ENCODE measurements around the gene APOBEC3B.
A peak's percentile ranks its signal among the peaks of the same experiment; 100 is the strongest.
"Not testable (repeated sequence)": the region's sequence is repeated elsewhere in the genome, so short reads cannot be mapped to it uniquely, and the experiment has no call there.

APOBEC3B gene

GRCh38 chr22:39010946-39011345 lies 28.8 kb downstream of the APOBEC3B start (continued):
- TF ChIP-seq, protein P1, sequence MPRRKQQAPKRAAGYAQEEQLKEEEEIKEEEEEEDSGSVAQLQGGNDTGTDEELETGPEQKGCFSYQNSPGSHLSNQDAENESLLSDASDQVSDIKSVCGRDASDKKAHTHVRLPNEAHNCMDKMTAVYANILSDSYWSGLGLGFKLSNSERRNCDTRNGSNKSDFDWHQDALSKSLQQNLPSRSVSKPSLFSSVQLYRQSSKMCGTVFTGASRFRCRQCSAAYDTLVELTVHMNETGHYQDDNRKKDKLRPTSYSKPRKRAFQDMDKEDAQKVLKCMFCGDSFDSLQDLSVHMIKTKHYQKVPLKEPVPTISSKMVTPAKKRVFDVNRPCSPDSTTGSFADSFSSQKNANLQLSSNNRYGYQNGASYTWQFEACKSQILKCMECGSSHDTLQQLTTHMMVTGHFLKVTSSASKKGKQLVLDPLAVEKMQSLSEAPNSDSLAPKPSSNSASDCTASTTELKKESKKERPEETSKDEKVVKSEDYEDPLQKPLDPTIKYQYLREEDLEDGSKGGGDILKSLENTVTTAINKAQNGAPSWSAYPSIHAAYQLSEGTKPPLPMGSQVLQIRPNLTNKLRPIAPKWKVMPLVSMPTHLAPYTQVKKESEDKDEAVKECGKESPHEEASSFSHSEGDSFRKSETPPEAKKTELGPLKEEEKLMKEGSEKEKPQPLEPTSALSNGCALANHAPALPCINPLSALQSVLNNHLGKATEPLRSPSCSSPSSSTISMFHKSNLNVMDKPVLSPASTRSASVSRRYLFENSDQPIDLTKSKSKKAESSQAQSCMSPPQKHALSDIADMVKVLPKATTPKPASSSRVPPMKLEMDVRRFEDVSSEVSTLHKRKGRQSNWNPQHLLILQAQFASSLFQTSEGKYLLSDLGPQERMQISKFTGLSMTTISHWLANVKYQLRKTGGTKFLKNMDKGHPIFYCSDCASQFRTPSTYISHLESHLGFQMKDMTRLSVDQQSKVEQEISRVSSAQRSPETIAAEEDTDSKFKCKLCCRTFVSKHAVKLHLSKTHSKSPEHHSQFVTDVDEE (CRISPR knock-in tag; IDR thresholded peaks at IDR 0.05) = no peak
- TF ChIP-seq ZNF565 (CRISPR knock-in tag; conservative IDR thresholded peaks at IDR 0.05; ENCODE audit: low read depth) = no peak

DNA sequence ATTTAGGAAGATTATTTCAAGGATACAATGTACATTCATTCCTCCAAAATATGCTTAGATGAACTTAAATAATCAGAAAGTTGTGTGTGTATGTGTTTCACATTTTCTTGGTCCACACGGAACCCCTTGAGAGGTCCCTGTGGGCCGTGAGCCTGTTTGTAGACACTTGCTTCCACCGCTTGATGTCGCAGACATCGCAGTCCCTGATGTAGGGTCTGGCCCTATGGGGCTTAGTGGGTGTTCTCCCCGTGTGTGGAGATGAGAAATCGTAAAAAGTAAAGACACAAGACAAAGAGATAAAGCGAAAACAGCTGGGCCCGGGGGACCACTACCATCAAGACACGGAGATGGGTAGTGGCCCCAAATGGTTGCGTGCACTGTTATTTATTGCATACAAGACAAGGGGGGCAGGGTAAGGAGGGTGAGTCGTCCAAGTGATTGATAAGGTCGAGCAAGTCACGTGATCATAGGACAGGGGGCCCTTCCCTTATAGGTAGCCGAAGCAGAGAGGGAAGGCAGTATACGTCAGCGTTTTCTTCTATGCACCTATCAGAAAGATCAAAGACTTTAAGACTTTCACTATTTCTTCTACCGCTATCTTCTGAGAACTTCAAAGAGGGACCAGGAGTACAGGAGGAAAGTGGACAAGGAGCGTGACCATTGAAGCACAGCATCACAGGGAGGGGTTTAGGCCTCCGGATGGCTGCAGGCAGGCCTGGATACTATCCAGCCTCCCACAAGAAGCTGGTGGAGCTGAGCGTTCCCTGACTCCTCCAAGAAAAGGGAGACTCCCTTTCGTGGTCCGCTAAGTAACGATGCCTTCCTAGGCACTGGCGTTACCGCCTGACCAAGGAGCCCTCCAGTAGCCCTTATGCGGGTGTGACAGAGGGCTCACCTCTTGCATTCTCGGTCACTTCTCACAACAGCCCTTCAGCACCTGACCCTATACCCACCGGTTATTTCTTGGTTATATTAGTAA lies 30.7 kb downstream of the APOBEC3B start:
- TF ChIP-seq ISL1 (CRISPR knock-in tag; IDR thresholded peaks at IDR 0.05) (no peak), ZFP30 (CRISPR knock-in tag; IDR thresholded peaks at IDR 0.05) (no peak)
- ATAC-seq = no peak

GRCh38 chr22:39013561-39013941 lies 31.4 kb downstream of the APOBEC3B start:
- not testable (repeated sequence) for ATAC-seq

GRCh38 chr22:39013942-39014722 lies 32.0 kb downstream of the APOBEC3B start, which contains the start of gene APOBEC3C:
Gene APOBEC3C (plus strand): TSS chr22:39014257. CDS start chr22:39014363, 106 bp downstream.
- ATAC-seq = peak; percentile 98
- TF ChIP-seq ZFP30 (CRISPR knock-in tag; IDR thresholded peaks at IDR 0.05) (no peak), ZNF8 (CRISPR knock-in tag; IDR thresholded peaks at IDR 0.05) (no peak), ZNF565 (CRISPR knock-in tag; conservative IDR thresholded peaks at IDR 0.05; ENCODE audit: low read depth) (no peak), RARB (CRISPR knock-in tag; IDR thresholded peaks at IDR 0.05) (no peak), ZFP3 (CRISPR knock-in tag; IDR thresholded peaks at IDR 0.05) (no peak), SNAI2 (CRISPR knock-in tag; IDR thresholded peaks at IDR 0.05) (no peak), ZNF70 (CRISPR knock-in tag; IDR thresholded peaks at IDR 0.05) (no peak), ZC3H10 (CRISPR knock-in tag; IDR thresholded peaks at IDR 0.05) (no peak), ARNTL (CRISPR knock-in tag; IDR thresholded peaks at IDR 0.05; ENCODE audit: borderline replicate concordance, low read depth) (no peak), PPARA (CRISPR knock-in tag; IDR thresholded peaks at IDR 0.05; ENCODE audit: borderline replicate concordance) (no peak), ISL1 (CRISPR knock-in tag; IDR thresholded peaks at IDR 0.05) (no peak), CSDC2 (CRISPR knock-in tag; IDR thresholded peaks at IDR 0.05) (no peak), TCF4 (CRISPR knock-in tag; IDR thresholded peaks at IDR 0.05; ENCODE audit: borderline replicate concordance) (no peak), GLIS3 (CRISPR knock-in tag; IDR thresholded peaks at IDR 0.05) (no peak), OSR1 (CRISPR knock-in tag; IDR thresholded peaks at IDR 0.05) (no peak)
- TF ChIP-seq, protein P2, sequence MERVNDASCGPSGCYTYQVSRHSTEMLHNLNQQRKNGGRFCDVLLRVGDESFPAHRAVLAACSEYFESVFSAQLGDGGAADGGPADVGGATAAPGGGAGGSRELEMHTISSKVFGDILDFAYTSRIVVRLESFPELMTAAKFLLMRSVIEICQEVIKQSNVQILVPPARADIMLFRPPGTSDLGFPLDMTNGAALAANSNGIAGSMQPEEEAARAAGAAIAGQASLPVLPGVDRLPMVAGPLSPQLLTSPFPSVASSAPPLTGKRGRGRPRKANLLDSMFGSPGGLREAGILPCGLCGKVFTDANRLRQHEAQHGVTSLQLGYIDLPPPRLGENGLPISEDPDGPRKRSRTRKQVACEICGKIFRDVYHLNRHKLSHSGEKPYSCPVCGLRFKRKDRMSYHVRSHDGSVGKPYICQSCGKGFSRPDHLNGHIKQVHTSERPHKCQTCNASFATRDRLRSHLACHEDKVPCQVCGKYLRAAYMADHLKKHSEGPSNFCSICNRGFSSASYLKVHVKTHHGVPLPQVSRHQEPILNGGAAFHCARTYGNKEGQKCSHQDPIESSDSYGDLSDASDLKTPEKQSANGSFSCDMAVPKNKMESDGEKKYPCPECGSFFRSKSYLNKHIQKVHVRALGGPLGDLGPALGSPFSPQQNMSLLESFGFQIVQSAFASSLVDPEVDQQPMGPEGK (CRISPR knock-in tag; IDR thresholded peaks at IDR 0.05; ENCODE audit: borderline replicate concordance) = no peak
- TF ChIP-seq, protein P3, sequence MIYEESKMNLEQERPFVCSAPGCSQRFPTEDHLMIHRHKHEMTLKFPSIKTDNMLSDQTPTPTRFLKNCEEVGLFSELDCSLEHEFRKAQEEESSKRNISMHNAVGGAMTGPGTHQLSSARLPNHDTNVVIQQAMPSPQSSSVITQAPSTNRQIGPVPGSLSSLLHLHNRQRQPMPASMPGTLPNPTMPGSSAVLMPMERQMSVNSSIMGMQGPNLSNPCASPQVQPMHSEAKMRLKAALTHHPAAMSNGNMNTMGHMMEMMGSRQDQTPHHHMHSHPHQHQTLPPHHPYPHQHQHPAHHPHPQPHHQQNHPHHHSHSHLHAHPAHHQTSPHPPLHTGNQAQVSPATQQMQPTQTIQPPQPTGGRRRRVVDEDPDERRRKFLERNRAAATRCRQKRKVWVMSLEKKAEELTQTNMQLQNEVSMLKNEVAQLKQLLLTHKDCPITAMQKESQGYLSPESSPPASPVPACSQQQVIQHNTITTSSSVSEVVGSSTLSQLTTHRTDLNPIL (CRISPR knock-in tag; IDR thresholded peaks at IDR 0.05; ENCODE audit: low read depth) = no peak
- TF ChIP-seq, protein P1 (CRISPR knock-in tag; IDR thresholded peaks at IDR 0.05) = no peak
- TF ChIP-seq, protein P4, sequence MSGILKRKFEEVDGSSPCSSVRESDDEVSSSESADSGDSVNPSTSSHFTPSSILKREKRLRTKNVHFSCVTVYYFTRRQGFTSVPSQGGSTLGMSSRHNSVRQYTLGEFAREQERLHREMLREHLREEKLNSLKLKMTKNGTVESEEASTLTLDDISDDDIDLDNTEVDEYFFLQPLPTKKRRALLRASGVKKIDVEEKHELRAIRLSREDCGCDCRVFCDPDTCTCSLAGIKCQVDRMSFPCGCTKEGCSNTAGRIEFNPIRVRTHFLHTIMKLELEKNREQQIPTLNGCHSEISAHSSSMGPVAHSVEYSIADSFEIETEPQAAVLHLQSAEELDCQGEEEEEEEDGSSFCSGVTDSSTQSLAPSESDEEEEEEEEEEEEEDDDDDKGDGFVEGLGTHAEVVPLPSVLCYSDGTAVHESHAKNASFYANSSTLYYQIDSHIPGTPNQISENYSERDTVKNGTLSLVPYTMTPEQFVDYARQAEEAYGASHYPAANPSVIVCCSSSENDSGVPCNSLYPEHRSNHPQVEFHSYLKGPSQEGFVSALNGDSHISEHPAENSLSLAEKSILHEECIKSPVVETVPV (CRISPR knock-in tag; IDR thresholded peaks at IDR 0.05) = no peak

- ATAC-seq = peak; percentile 22; the same call in 2 of the 3 replicates
Observed at GRCh38 chr22:39014723-39015121, 32.6 kb downstream of the APOBEC3B start.
